Neuronal stem cell (in vitro differentiated cells): ENCODE results near the gene ATIC.

ENCODE experiments used
- DNase-seq: peaks from one replicate; pipeline ENCODE4 v3.0.0-alpha.2; 2013; ENCODE audit warnings: low spot score
- H2AFZ ChIP-seq: one replicate; pipeline ENCODE4 v1.6.1; 2013; ENCODE audit warnings: mild to moderate bottlenecking, low read length, inconsistent platforms
- H2AK5ac ChIP-seq: 2 replicates; pipeline ENCODE4 v1.6.1; 2013; ENCODE audit warnings: low read depth, mild to moderate bottlenecking, inconsistent platforms, low read length, moderate library complexity, mixed read lengths
- H2BK120ac ChIP-seq: 2 replicates; pipeline ENCODE4 v1.6.1; 2013; ENCODE audit warnings: low read depth, mild to moderate bottlenecking, inconsistent platforms, low read length, moderate library complexity, mixed read lengths
- H2BK12ac ChIP-seq: one replicate; pipeline ENCODE4 v1.6.1; 2013; ENCODE audit warnings: low read length, inconsistent platforms
- H2BK15ac ChIP-seq: 2 replicates; pipeline ENCODE4 v1.6.1; 2013; ENCODE audit warnings: mild to moderate bottlenecking, low read length, inconsistent platforms, mixed read lengths
- H2BK5ac ChIP-seq: one replicate; pipeline ENCODE4 v1.6.1; 2013; ENCODE audit warnings: inconsistent platforms, mild to moderate bottlenecking, low read length, moderate library complexity
- H3K14ac ChIP-seq: one replicate; pipeline ENCODE4 v1.6.1; 2013; ENCODE audit warnings: low read length, inconsistent platforms
- H3K18ac ChIP-seq: 2 replicates; pipeline ENCODE4 v1.6.1; 2013; ENCODE audit warnings: low read length, inconsistent platforms
- H3K23ac ChIP-seq: 2 replicates; pipeline ENCODE4 v1.6.1; 2013; ENCODE audit warnings: low read depth, mild to moderate bottlenecking, mixed read lengths, low read length, inconsistent platforms; ENCODE audit not compliant: poor library complexity
- H3K27ac ChIP-seq: replicated peaks from 3 replicates; pipeline ENCODE4 v1.5.1; 2013; ENCODE audit warnings: low read length, inconsistent platforms
- H3K27me3 ChIP-seq, 3 experiments: 2 replicates each; pipeline ENCODE4 v1.6.1; 2013; ENCODE audit warnings: low read length in 3 of 3, mild to moderate bottlenecking in 2 of 3, inconsistent platforms in 1 of 3, low read depth in 1 of 3, mixed read lengths in 1 of 3, moderate library complexity in 1 of 3; ENCODE audit not compliant: control insufficient read depth in 3 of 3, insufficient read depth in 3 of 3
- H3K36me3 ChIP-seq, 2 donors: replicated peaks in 1 of 2; 2 replicates each; pipeline ENCODE4 v1.6.1; 2013; ENCODE audit warnings: low read length in 2 of 2; ENCODE audit not compliant: control insufficient read depth in 2 of 2, insufficient read depth in 2 of 2
- H3K4ac ChIP-seq: 2 replicates; pipeline ENCODE4 v1.6.1; 2013; ENCODE audit warnings: inconsistent platforms, mild to moderate bottlenecking, low read length, moderate library complexity
- H3K4me1 ChIP-seq, 2 donors: 1 replicate in 1 of 2; 2 replicates in 1 of 2; pipeline ENCODE4 v1.6.1; 2013; ENCODE audit warnings: low read length in 2 of 2, low read depth in 1 of 2; ENCODE audit not compliant: control insufficient read depth in 2 of 2, insufficient read depth in 1 of 2
- H3K4me2 ChIP-seq: one replicate; pipeline ENCODE4 v1.6.1; 2013; ENCODE audit warnings: mild to moderate bottlenecking, low read length, inconsistent platforms; ENCODE audit not compliant: insufficient read depth, poor library complexity, severe bottlenecking
- H3K4me3 ChIP-seq, 2 donors: 2 replicates each; pipeline ENCODE4 v1.5.1; 2013; ENCODE audit warnings: low read length in 2 of 2, mild to moderate bottlenecking in 2 of 2, inconsistent platforms in 1 of 2, moderate library complexity in 1 of 2
- H3K79me1 ChIP-seq: one replicate; pipeline ENCODE4 v1.6.1; 2013; ENCODE audit warnings: low read depth, mild to moderate bottlenecking, inconsistent platforms, low read length, moderate library complexity
- H3K9ac ChIP-seq: one replicate; pipeline ENCODE4 v1.6.1; 2013; ENCODE audit warnings: mild to moderate bottlenecking, low read depth, low read length, inconsistent platforms; ENCODE audit not compliant: poor library complexity
- H3K9me3 ChIP-seq, 2 donors: replicated peaks in 1 of 2; 2 replicates each; pipeline versions ENCODE3 to v1.6.1; 2013; ENCODE audit warnings: low read length in 2 of 2, mild to moderate bottlenecking in 2 of 2, inconsistent platforms in 1 of 2, low read depth in 1 of 2, mixed read lengths in 1 of 2, moderate library complexity in 1 of 2; ENCODE audit not compliant: control insufficient read depth in 2 of 2, insufficient read depth in 1 of 2
- H4K8ac ChIP-seq: one replicate; pipeline ENCODE4 v1.6.1; 2013; ENCODE audit warnings: low read depth, mild to moderate bottlenecking, inconsistent platforms, low read length, moderate library complexity
- H4K91ac ChIP-seq: one replicate; pipeline ENCODE4 v1.6.1; 2013; ENCODE audit warnings: low read length, low read depth, mild to moderate bottlenecking, inconsistent platforms; ENCODE audit not compliant: poor library complexity
- whole genome bisulfite sequencing, 2 donors: extraction: QIAGEN DNeasy Blood & Tissue Kit; methylation state at CpG; one replicate each; pipeline ENCODE4 v1.1.7; 2013; ENCODE audit warnings: missing lambda C conversion rate in 2 of 2, mixed read lengths in 1 of 2; ENCODE audit not compliant: insufficient read length in 2 of 2, insufficient replicate concordance in 1 of 2; ENCODE audit errors: extremely low coverage in 2 of 2; 5-methylcytosine and 5-hydroxymethylcytosine counted together

The ATIC gene

GRCh38 chr2:215392164-215392563, 80.3 kb downstream of the ATIC start:
- Histone ChIP-seq H3K9ac (no peak overlapping the region), H2AK5ac (no peak overlapping the region), H3K4me2 (no peak overlapping the region), H3K9me3 (no peaks in the 10 kb centered on the region), H3K23ac (no peak overlapping the region), H3K27ac (no peak overlapping the region), H2AFZ (no peak overlapping the region), H3K14ac (no peak overlapping the region), H3K27me3 (no peaks in the 10 kb centered on the region), H2BK120ac (no peak overlapping the region), H4K91ac (no peak overlapping the region), H2BK12ac (no peak overlapping the region), H2BK15ac (no peak overlapping the region), H3K79me1 (peaks cover 3% of the 10 kb centered on the region), H2BK5ac (no peak overlapping the region), H3K4me3 (no peak overlapping the region), H4K8ac (no peak overlapping the region), H3K18ac (no peak overlapping the region), H3K36me3 (peaks cover 27 to 88% of the 10 kb centered on the region in 2 donors), H3K4me1 (no peaks in the 10 kb centered on the region), H3K4ac (no peak overlapping the region)
- no peak for DNase-seq

- no peak overlapping the region for H3K14ac ChIP-seq
- no peak overlapping the region for H2BK5ac ChIP-seq
- H3K18ac ChIP-seq: no peak overlapping the region
- H2BK15ac ChIP-seq: no peak overlapping the region
- H3K4me1 ChIP-seq: no peaks in the 10 kb centered on the region
- no peak overlapping the region for H3K23ac ChIP-seq
- no peak overlapping the region for H3K4me2 ChIP-seq
- no peak overlapping the region for H3K27ac ChIP-seq
- H2BK12ac ChIP-seq: no peak overlapping the region
- no peak overlapping the region for H3K9ac ChIP-seq
- H4K91ac ChIP-seq: no peak overlapping the region
- H3K79me1 ChIP-seq: peaks cover 3% of the 10 kb centered on the region
- no peak overlapping the region for H3K4me3 ChIP-seq
- no peak overlapping the region for H4K8ac ChIP-seq
- H3K4ac ChIP-seq: peak overlapping the region; percentile 1
- H3K36me3 ChIP-seq: peaks cover 28 to 87% of the 10 kb centered on the region in 2 donors
- H2AK5ac ChIP-seq: no peak overlapping the region
- H2AFZ ChIP-seq: no peak overlapping the region
- no peaks in the 10 kb centered on the region for H3K9me3 ChIP-seq
- no peak for DNase-seq
- H3K27me3 ChIP-seq: no peaks in the 10 kb centered on the region
- no CpG with 5 or more reads among the region's 12 CpGs for WGBS, 2 donors
- H2BK120ac ChIP-seq: no peak overlapping the region
Observed at GRCh38 chr2:215392687-215393270, 80.9 kb downstream of the ATIC start.

- Histone ChIP-seq H2BK120ac (no peak overlapping the region), H3K14ac (no peak overlapping the region), H3K4me1 (no peaks in the 10 kb centered on the region), H3K18ac (no peak overlapping the region), H4K91ac (no peak overlapping the region), H2AFZ (no peak overlapping the region), H2AK5ac (no peak overlapping the region), H3K79me1 (peaks cover 3% of the 10 kb centered on the region), H3K4ac (no peak overlapping the region), H2BK5ac (no peak overlapping the region), H3K9ac (no peak overlapping the region), H3K4me2 (no peak overlapping the region), H3K27me3 (no peaks in the 10 kb centered on the region), H3K36me3 (peaks cover 27 to 91% of the 10 kb centered on the region in 2 donors), H3K4me3 (no peak overlapping the region), H2BK12ac (no peak overlapping the region), H3K23ac (no peak overlapping the region), H2BK15ac (no peak overlapping the region), H3K9me3 (no peaks in the 10 kb centered on the region), H3K27ac (no peak overlapping the region), H4K8ac (no peak overlapping the region)
- no CpG with 5 or more reads among the region's 7 CpGs for WGBS, 2 donors
- DNase-seq: no peak
Observed at GRCh38 chr2:215394102-215394805, 82.4 kb downstream of the ATIC start.

- Histone ChIP-seq H3K4me1 (no peaks in the 10 kb centered on the region), H2BK12ac (no peak overlapping the region), H3K27me3 (no peaks in the 10 kb centered on the region), H2BK120ac (no peak overlapping the region), H3K79me1 (peaks cover 3% of the 10 kb centered on the region), H3K9ac (no peak overlapping the region), H4K8ac (no peak overlapping the region), H2AK5ac (no peak overlapping the region), H3K14ac (no peak overlapping the region), H2AFZ (no peak overlapping the region), H2BK5ac (no peak overlapping the region), H3K4me3 (no peak overlapping the region), H3K4ac (no peak overlapping the region), H3K4me2 (no peak overlapping the region), H3K23ac (no peak overlapping the region), H2BK15ac (no peak overlapping the region), H3K27ac (no peak overlapping the region), H3K36me3 (peaks cover 23 to 88% of the 10 kb centered on the region in 2 donors), H4K91ac (no peak overlapping the region), H3K18ac (no peak overlapping the region), H3K9me3 (no peaks in the 10 kb centered on the region)
- no CpG with 5 or more reads among the region's 5 CpGs for WGBS, 2 donors
- DNase-seq: no peak
Observed at GRCh38 chr2:215395687-215396460, 84.0 kb downstream of the ATIC start.
